ENCODE results near the gene RELT. TPM values are rescaled to one million over a fixed set of nuclear protein-coding genes. Genes with fewer than 3 reads are reported as not detected.

RELT gene
- total and polyA plus RNA-seq, 2 of the 13 experiments (the other 11 are each of a cell fraction or from before 2014, with no cell fraction given): 2.5 to 4.7 TPM

GRCh38 chr11:73376803-73377629 lies 817 bp downstream of the RELT start:
- H3K9me3 ChIP-seq (ENCODE audit: low read length): no peaks in the 10 kb centered on the region
- H3K27ac ChIP-seq (ENCODE audit: extremely low read length, insufficient read depth, low read length): peak overlapping the region; percentile 51
- peaks cover 19% of the 10 kb centered on the region for H3K79me2 ChIP-seq (ENCODE audit: insufficient read depth, low read length)
- in situ Hi-C loops (cut with HindIII; ENCODE audit: extremely low pct_ligation_motif_present, low pct_unique_long_range_greater_than_20kb) (no loop called here), intact Hi-C loops (cut with micrococcal nuclease; ENCODE audit: unreplicated experiment) (loop anchor here (2.0 kb wide), 1 partner anchor 62 kb away; no protein-coding TSS in a partner anchor)
- ATAC-seq (peak; percentile 31), FAIRE-seq (peak; percentile 46), DNase-seq (ENCODE audit: low spot score) (peak; percentile 54)
- H2AFZ ChIP-seq (ENCODE audit: low read length): no peak overlapping the region
- CTCF ChIA-PET (ENCODE audit: low intra/inter-chr PET ratio, low total read pairs): interaction anchor here (1.8 kb wide), 1 partner anchor 16 kb away, joined by 8 read pairs; no protein-coding TSS in a partner anchor
- BruUV-seq (replicated peaks): TSS peak; percentile 54
- H3K4me3 ChIP-seq (replicated peaks in 1 of 3; ENCODE audit: insufficient read depth in 1 of 3, low read depth in 2 of 3, low read length in 3 of 3): peak overlapping the region; percentile 73 to 87 (median 79)
- peaks cover 43% of the 10 kb centered on the region for H3K4me1 ChIP-seq (ENCODE audit: insufficient read depth, low read length)
- 5% methylated on average over 26 of the region's 56 CpGs for WGBS (ENCODE audit: low lambda C conversion rate)
- no peaks in the 10 kb centered on the region for H4K20me1 ChIP-seq (ENCODE audit: insufficient read depth, low read length)
- POLR2A ChIA-PET: interaction anchor here (0.6 to 2.4 kb wide), 2 partner anchors 68 to 70 kb away, joined by 3 to 8 read pairs; no protein-coding TSS in a partner anchor
- H3K4me2 ChIP-seq (ENCODE audit: low read depth, low read length): peak overlapping the region; percentile 98
- H3K9ac ChIP-seq (ENCODE audit: insufficient read depth, low read depth, low read length): peak overlapping the region; percentile 77
- peaks cover 0 to 7% of the 10 kb centered on the region in 2 experiments; a peak in 1 of 5 replicates for H3K27me3 ChIP-seq (ENCODE audit: control insufficient read depth in 1 of 2, insufficient read depth in 2 of 2, low read length in 2 of 2)
- H3K36me3 ChIP-seq (replicated peaks in 1 of 2; ENCODE audit: control insufficient read depth in 1 of 2, insufficient read depth in 2 of 2, low read length in 2 of 2): no peaks in the 10 kb centered on the region
- no peak for TF ChIP-seq IKZF4 (CRISPR knock-in tag; IDR thresholded peaks at IDR 0.05; ENCODE audit: borderline replicate concordance, low read depth, not compliant biosample characterization)
- TF ChIP-seq ZNF816 (CRISPR knock-in tag; IDR thresholded peaks at IDR 0.05; ENCODE audit: borderline replicate concordance): no peak
- no peak; the same call in 1 of the 2 replicates for TF ChIP-seq SALL1 (CRISPR knock-in tag; IDR thresholded peaks at IDR 0.05)
- TF ChIP-seq, protein P1, sequence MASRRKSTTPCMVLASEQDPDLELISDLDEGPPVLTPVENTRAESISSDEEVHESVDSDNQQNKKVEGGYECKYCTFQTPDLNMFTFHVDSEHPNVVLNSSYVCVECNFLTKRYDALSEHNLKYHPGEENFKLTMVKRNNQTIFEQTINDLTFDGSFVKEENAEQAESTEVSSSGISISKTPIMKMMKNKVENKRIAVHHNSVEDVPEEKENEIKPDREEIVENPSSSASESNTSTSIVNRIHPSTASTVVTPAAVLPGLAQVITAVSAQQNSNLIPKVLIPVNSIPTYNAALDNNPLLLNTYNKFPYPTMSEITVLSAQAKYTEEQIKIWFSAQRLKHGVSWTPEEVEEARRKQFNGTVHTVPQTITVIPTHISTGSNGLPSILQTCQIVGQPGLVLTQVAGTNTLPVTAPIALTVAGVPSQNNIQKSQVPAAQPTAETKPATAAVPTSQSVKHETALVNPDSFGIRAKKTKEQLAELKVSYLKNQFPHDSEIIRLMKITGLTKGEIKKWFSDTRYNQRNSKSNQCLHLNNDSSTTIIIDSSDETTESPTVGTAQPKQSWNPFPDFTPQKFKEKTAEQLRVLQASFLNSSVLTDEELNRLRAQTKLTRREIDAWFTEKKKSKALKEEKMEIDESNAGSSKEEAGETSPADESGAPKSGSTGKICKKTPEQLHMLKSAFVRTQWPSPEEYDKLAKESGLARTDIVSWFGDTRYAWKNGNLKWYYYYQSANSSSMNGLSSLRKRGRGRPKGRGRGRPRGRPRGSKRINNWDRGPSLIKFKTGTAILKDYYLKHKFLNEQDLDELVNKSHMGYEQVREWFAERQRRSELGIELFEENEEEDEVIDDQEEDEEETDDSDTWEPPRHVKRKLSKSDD (CRISPR knock-in tag; IDR thresholded peaks at IDR 0.05; ENCODE audit: low read depth): peak; percentile 67; the same call in 1 of the 2 replicates
- TF ChIP-seq ZNF564 (CRISPR knock-in tag; IDR thresholded peaks at IDR 0.05): peak; percentile 7; the same call in 1 of the 2 replicates
- TF ChIP-seq RBM39 (IDR thresholded peaks at IDR 0.05; ENCODE audit: low read depth, low read length, poor library complexity, severe bottlenecking): no peak
- no peak for TF ChIP-seq PBX3 (CRISPR knock-in tag; IDR thresholded peaks at IDR 0.05; ENCODE audit: borderline replicate concordance)
- no peak for TF ChIP-seq GMEB1 (CRISPR knock-in tag; IDR thresholded peaks at IDR 0.05; ENCODE audit: borderline replicate concordance)
- TF ChIP-seq MYPOP (CRISPR knock-in tag; IDR thresholded peaks at IDR 0.05): no peak
- 0 out of 2 replicates have a peak, but pooled peaks have one; percentile 36 for TF ChIP-seq MEF2D (CRISPR knock-in tag; IDR thresholded peaks at IDR 0.05)
- TF ChIP-seq, protein P2, sequence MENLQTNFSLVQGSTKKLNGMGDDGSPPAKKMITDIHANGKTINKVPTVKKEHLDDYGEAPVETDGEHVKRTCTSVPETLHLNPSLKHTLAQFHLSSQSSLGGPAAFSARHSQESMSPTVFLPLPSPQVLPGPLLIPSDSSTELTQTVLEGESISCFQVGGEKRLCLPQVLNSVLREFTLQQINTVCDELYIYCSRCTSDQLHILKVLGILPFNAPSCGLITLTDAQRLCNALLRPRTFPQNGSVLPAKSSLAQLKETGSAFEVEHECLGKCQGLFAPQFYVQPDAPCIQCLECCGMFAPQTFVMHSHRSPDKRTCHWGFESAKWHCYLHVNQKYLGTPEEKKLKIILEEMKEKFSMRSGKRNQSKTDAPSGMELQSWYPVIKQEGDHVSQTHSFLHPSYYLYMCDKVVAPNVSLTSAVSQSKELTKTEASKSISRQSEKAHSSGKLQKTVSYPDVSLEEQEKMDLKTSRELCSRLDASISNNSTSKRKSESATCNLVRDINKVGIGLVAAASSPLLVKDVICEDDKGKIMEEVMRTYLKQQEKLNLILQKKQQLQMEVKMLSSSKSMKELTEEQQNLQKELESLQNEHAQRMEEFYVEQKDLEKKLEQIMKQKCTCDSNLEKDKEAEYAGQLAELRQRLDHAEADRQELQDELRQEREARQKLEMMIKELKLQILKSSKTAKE (CRISPR knock-in tag; IDR thresholded peaks at IDR 0.05; ENCODE audit: borderline replicate concordance): no peak
- peak; percentile 49; the same call in 1 of the 2 replicates for TF ChIP-seq SAP130 (CRISPR knock-in tag; IDR thresholded peaks at IDR 0.05; ENCODE audit: low read depth)
